Hypothalamus (tissue), 51 donors: Measurements from ENCODE around the gene ARL4D.
"Not testable (repeated sequence)": the region's sequence is repeated elsewhere in the genome, so short reads cannot be mapped to it uniquely, and the experiment has no call there.

Source experiments
- DNase-seq, 51 donors: peaks; one replicate each; lab custom pipeline; 2025; lab: John Stamatoyannopoulos, UW

Gene ARL4D

DNA sequence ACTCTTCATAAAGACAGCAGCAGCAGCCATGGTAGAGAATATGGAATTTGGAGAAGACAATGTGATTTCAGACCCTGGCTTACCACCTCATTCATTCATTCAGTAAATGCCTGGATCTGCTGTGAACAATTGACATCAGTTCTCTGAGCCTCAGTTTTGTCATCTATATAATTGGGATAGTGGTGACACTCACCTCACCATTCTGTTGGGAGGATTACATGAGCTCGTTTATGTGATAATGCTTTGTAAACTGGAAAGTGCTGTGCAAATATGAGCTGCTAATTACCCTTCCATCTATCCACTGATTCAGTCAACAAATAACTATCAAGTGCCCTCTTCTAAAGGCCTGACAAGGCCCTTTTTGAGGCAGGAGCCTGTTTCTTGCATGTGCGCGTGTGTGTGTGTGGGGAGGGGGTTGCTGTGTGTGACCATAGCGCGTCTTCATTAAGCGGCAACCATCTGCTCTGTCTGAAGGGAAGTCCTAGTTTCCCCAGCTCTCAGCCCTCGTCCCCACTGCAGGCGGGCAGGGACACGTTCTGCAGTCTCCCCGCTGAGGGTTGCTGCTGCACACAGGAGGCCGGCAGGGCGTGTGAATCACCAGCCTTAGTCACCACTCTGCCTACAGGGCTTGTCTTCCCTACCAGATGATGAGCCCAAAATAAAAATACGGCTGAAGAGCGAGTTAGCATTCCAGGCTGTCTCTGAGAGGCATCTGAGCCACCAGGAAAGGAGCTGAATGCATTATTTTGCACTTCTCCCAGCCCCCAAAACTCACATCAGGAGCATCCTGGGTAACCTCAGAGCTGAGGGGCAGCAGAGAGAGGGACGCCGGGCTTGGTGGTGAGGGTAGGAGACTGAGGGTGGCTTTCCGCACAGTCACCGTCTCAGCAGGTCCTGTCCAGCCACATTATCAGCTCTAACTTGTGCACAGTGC lies 19.9 kb downstream of the ARL4D start:
- DNase-seq: peak in 11 of 51 donors; percentile 9 to 80 (median 18)

DNA sequence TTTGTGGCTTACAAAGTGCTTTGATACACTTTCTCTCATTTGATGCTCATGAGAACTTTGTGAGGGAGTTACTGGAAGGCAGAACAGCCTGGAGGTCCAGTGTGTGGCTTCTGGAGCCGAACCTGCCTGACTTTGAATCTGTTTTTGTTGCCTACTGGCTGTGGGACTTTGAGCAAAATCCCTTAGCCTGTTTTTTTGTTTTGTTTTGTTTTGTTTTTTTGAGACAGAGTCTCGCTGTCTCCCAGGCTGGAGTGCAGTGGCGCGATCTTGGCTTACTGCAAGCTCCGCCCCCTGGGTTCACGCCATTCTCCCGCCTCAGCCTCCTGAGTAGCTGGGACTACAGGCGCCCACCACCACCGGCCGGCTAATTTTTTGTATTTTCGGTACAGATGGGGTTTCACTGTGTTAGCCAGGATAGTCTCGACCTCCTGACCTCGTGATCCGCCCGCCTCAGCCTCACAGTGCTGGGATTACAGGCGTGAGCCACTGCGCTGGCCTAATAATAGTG lies 20.6 kb downstream of the ARL4D start:
- DNase-seq: not testable (repeated sequence)

DNA sequence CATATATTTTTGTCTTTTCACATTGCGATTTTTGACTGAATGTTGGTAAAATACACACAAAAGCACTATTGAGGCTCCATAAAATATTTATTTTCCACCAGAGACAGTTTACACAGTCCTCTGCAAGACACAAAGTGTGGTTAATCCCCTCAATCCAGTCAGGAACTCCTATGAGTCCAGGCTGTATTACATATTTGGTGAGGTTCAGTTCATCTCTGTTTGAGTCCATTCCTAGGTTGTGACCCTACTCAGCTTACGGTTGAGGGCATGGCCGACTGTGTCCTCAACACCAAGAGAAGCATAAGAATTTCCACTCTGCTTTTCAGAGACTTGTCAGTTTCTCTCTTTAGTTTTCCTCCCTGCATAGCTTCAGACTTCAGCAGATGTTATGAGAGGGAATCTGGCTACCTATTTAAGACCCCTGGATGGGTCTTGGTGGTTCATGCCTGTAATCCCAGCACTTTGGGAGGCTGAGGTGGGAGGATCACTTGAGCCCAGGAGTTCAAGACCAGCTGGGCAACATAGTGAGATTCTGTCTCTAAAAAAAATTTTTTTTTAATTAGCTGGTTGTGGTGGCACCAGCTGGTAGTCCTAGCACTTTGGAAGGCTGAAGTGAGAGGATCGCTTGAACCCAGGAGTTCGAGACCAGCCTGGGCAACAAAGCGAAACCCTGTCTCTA lies 25.1 kb downstream of the ARL4D start:
- DNase-seq: no peak

DNA sequence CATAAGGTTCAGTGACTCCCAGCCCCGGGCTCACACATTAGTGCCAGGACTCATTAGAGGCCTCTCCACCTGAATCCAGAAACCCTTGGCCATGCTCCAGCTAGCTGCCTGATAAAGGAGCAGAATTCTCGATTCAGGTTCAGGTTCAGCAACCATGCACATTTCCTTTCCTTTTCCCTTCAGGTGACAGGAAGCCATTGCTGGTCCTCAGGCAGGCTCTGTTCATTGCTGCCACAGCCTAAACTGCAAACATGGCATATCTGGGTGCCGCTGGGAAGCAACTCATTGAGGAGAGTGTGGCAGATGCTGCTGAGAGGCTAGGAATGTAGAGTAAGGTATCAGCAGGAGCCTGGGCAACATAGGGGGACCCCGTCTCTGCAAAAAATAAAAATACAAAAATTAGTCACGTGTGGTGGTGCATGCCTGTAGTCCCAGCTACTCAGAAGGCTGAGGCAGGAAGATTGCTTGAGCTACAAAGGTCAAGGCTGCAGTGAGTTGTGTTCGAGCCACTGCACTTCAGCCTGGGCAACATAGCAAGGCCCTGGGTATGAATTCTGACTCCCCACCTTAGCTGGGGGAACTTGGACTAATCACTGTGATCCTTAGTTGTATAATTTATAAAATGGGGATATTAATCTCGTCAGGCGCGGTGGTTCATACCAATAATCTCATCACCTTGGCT lies 28.7 kb downstream of the ARL4D start:
- no peak for DNase-seq

DNA sequence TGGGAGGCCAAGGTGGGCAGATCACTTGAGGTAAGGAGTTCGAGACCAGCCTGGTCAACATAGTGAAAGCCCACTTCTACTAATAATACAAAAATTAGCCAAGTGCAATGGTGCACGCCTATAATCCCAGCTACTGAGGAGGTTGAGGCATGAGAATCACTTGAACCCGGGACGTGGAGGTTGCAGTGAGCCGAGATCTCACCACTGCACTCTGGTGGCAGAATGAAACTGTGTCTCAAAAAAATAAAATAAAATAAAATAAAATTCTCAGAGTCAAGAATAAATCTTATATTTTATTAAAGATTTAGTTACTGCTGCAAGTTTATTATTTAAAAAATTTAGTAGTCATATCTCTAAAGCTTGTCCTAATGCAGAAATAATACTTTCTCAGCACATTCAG lies 29.7 kb downstream of the ARL4D start:
- no peak for DNase-seq

DNA sequence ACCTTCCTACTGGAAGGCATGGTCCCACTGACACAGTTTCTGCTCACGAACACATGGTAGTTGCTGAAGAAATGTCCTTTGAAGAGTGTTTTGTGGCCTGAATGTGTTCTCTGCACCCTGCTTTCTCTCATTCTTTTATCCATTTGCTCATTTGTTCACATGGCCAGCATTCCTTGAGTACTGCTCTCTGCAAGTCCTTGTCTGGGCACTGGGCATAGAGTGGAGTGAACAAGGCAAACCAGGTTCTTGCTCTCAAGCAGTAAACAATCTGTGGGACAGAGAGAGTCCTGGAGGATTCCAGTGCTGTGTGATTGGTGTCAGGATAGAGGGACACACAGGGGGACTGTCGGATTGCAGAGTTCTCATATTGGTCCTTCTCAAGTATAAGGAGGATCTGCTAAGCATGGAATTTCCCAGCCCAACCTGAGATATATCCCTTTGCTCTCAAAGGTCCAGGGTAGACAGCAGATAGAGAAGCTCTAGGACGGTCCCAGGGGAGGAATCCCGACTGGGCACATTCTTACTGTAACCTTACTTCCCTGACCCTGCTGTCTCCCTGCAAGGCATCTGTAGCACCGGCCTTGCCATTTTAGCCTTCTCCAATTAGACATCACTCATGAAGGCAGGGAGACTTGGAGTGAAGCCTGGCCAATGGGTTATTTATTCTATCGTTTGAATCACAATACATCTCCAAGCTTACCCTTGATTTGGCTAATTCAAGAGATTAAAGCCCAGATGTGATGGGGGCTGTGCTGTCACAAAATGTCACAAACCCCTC lies 32.3 kb downstream of the ARL4D start:
- DNase-seq: no peak

DNA sequence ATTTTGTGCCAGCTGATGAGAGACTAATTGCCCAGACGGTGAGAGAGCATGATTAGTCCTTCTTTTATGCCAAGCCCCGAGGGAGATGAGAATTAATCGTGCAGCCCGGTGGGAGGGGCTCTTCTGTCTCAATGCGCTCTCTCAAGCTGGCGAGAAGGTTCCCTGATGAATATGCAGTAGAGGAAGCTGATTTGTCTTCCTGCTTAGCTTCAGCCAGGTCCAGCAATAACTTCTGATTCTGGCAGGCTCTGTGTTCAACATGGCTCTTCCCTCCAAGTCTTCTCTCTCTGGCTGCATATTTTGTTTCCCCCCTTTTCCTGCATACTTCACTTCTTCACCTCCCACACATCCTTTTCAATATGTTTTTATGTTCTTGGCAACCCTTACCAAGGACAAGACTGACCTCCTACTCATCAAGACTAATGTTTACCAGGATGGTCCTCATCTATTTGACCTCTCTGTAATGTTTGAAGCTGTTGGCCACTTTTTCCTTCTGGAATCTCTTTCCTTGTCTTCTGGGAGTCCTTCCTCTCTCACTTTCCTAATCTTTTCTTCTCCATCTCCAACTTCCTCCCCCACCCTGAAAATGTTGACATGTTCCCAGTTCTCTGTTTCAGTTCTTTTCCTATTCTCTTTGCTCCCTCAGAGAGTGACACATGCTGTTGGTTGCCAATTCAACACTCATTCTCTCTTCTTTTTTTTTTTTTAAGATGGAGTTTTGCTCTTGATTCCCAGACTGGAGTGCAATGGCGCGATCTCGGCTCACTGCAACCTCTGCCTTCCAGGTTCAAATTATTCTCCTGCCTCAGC lies 33.1 kb downstream of the ARL4D start:
- DNase-seq: peak in 3 of 51 donors; percentile 2 to 29 (median 8)

DNA sequence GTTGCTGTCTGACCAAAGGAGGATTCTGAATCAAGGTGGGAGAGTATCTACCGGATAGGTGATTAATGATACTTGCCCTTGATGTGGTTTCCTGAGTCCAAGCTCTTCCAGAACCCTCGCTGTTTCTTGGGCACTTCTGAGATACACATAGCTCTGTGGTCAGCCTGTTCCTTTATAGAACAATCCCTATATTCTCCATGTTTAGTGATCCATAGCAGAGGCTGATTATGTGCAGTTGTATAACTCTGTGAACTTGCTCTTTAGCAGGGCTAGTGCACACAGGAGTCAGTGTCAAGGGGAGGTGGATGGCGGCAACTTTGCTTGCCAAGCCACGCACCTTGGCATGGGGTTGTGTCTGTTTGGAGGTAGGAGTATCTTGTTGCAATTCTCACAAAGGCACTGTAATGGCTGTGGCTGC lies 36.1 kb downstream of the ARL4D start:
- no peak for DNase-seq

DNA sequence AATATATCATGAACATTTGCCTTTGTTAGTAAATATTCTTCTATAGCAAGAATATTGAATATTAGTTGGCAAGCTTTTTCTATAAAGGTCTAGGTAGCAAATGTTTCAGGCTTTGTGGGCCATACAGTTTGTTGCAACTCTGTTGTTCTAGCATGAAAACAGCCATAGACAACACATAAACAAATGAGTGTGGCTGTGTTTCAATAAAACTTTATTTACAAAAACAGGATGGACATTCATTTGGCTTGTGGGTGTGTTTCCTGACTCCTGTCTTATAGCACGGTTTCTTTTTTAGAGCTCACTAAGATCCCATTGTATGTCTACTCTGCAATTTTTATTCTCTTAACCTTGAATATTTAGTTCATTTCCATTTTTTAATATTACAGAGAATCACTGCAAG lies 39.0 kb downstream of the ARL4D start:
- no peak for DNase-seq

DNA sequence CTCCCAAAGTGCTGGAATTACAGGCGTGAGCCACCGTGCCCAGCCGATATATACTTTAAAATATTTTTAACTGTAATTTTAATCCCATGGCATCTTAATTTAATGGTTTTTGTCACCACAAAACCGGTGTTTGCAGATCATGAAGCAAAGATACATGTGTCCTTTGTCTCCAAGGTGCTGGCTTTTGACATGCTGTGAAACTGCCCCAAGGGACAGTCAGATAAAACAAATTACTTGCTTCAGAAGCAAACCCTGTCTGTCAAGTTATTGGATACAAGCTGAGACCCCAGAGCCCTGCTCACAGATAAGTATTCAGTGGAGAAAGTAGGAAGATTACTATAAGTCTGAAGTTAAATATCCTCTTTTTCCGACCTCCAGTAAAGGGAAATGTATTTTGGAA lies 39.8 kb downstream of the ARL4D start:
- no peak for DNase-seq

DNA sequence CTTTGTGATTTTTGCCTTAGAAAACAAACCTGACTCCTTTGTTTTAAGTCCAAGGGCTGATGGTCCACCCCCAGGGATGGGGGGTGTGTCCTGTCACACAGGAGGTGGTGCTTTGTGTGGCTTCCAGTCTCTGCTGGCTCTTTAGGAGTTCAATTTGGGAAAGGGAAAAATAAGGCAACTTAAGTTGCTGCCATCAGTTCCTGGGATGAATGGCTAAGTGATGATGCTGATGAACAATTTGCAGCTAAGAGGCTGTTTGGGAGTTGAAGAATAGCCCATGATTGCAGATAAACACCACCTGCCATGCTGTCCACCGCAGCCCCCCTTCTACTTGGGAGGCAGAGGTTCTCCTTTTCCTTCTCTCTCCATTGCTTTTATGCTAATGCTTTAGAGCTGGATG lies 40.2 kb downstream of the ARL4D start:
- DNase-seq: no peak

DNA sequence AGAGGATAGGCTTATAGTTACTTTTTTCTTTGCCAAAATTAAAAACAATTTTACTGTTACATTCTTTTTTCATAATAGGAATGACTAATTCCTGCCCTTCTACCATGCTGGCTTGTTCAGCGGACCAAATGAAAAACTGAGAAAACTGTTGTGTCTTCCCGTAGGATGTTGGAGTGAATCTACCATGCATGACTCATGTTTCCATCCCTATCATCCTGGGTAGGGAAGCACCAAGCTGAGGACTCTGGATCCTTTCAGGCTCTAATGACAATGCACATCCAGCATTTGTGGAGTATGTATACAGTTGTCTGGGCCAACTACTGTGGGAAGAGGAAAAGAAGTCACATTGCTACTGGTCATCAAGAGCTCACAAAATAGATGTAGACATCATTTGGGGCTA lies 43.9 kb downstream of the ARL4D start:
- DNase-seq: no peak

DNA sequence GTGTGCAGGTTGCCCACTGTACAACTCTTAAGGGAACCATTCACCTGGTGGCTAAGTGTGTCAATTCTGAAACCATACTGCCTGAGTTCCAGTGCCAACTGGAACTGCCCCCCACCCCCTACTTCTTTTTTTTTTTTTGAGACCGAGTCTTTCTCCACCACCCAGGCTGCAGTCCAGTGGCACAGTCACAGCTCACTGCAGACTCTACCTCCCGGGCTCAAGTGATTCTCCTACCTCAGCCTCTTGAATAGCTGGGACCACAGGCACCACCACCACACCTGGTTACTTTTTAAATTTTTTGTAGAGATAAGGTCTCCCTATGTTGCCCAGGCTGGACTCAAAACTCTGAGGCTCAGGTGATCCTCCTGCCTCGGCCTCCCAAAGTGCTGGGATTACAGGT lies 44.6 kb downstream of the ARL4D start:
- no peak for DNase-seq

DNA sequence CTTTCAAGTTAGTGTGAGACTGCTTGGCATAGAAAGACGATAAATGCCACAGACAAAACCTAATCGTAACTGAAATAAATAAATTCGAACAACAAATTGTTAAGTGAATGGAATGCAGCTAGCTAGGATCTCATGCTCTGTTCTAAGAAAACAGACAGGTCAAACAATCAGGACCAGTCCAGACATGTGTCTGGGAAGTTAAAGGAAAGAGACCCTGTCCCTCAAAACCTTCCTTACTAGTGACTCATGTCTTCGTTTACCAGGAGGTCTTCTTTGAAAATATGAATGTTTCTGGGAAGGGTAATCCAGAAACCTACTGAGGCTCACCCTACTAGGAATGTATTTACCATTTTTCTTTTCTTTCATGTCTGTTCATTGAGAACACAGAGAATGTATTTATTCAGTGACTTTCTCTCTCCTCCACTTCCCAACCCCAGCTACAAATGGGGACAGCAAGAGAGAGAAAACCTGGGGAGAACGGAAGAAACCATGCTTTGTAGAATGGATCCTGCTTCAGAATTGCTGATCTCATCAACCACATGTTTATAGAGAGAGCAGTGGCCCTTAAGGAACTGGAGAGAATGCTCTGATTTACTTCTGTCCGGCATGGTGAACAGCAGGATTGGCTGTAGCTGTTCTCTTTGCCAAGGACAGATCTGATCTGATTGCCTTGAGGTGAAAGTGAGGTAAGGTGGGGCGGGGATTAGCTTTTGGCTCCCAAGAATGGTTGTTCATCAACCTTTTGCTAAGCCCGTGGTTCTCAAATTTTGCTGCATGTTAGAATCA lies 45.6 kb downstream of the ARL4D start:
- DNase-seq: no peak

DNA sequence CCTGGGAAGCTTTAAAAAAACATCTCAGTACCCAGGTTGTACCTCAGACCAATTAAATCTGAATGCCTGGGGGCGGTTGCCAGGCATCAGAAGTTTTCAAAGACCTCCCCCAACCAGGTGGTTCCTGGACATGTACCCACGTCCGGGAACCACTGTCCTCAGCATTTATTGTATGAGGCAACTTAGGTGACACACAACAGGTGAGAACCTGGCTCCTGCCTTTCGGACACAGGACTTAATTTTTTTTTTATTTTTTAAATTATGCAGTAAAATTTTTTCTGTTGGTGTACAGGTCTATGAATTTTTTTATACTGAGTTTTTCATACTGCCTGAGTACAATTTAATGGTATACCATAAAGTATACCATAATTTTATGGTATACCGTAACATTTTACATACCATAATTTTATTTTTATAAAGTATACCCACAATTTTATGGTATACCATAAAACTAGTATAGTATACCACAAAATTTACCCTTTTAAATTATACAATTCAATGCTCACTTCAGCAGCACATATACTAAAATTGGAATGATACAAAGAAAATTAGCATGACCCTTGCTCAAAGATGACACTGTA lies 46.3 kb downstream of the ARL4D start:
- DNase-seq: no peak

DNA sequence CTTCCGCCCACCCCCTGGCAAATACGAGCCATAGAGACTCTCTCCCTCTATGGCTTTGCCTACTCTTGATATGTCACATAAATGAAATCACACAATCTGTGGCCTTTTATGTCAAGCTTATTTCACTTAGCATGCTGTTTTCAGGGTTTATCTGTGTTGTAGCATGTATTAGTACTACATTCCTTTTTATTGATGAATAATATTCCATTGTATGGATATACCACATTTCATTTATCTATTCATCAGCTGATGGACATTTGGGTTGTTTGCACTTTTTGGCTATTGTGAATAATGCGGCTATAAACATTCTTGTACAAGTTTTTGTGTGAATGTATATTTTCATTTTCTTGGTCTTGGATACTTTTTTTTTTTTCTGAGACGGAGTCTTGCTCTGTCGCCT lies 48.0 kb downstream of the ARL4D start:
- DNase-seq: no peak

DNA sequence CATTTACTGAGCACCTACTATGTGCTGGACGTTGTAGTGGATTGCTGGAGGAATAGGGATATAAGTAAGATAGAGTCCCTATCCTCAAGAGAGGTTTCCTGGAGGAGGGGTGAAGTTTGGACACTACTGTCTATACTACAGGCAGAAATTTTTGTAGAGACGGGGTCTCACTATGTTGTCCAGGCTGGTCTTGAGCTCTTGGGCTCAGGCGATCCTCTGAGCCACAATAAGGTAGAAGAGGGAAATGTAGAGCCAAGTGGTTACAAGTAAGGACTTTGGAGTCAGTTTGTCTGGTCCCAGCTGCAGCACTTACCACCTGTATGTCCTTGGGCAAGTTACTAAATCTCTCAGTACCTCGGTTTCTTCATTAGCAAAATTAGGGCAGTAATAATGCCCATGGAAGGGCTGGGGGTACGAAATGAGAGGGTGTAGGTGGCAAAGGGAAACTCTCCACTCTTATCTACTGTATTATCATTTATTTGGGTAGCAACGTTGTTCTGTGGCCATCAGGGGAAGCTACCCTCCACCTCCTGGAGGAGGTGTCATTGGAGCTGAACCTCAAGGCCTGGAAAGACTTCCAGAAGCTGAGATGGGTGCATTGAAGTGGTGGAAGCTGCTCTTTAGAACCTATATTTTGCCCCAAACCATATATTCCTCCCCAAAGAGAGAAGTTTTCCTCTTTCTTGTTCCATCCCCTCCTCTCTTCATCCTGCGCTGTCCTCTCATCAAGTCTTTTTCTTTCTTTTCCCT lies 50.1 kb downstream of the ARL4D start:
- DNase-seq: no peak
